ENCODE results near the gene SPSB1.

- TF ChIP-seq CTCF (IDR thresholded peaks at IDR 0.05) (no peak), POLR2A (IDR thresholded peaks at IDR 0.05) (no peak), EP300 (IDR thresholded peaks at IDR 0.05) (no peak), POLR2AphosphoS5 (IDR thresholded peaks at IDR 0.05) (no peak)
Measured at GRCh38 chr1:9361630-9362260, 69.1 kb downstream of the SPSB1 start.
